ENCODE results near the gene RGS13.

- TF ChIP-seq EZH2 (IDR thresholded peaks at IDR 0.05; ENCODE audit: borderline replicate concordance, low read depth, low read length, severe bottlenecking) (no peak), CTCF (IDR thresholded peaks at IDR 0.05; ENCODE audit: extremely low read depth in 1 of 2, insufficient read depth in 1 of 2, low read depth in 1 of 2, low read length in 2 of 2) (no peak), POLR2A (IDR thresholded peaks at IDR 0.05; ENCODE audit: low read depth, low read length) (no peak), FOS (IDR thresholded peaks at IDR 0.05; ENCODE audit: borderline replicate concordance, insufficient read depth, low read length) (no peak), POLR2AphosphoS5 (IDR thresholded peaks at IDR 0.05; ENCODE audit: insufficient read depth, low read depth, low read length) (no peak), JUN (IDR thresholded peaks at IDR 0.05; ENCODE audit: borderline replicate concordance, insufficient read depth, insufficient read length, low read depth) (peak; percentile 42)
These were observed 21.8 kb downstream of the RGS13 start for GRCh38 chr1:192657760-192658159.

All from endothelial cell of umbilical vein (primary cell).